ENCODE data around the gene NECTIN1.

The NECTIN1 gene

DNA sequence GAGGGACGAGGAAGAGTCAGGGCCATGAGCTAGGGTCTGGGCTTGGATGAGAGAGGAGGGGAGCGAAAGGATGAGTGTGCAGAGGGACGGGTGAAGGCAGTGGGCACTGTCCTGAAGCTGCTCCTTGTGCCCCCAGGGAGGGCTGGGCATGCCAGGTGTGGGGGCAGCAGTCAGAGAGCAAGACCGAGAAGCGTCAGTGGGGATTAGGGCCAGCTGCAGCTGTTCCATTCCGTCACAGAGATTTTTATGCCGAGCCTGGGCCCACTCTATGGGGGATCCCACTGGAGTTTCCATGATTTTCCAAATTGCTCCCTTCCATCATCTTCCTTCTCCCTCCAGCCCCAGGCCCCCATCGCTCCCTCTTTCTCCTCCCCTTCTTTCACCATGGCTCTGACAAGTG is 93.2 kb downstream of the NECTIN1 start:
- in situ Hi-C loops (cut with HindIII; ENCODE audit: low pct_ligation_motif_present, low sequenced_read_pairs), result no loop called here
- Histone ChIP-seq H3K36me3 (replicated peaks) (no peaks in the 10 kb centered on the region), H3K27me3 (replicated peaks) (peaks cover 6% of the 10 kb centered on the region), H3K4me3 (ENCODE audit: low read depth, low read length) (no peak overlapping the region), H3K27ac (no peak overlapping the region)
- DNase-seq, result no peak
- TF ChIP-seq, protein P1, sequence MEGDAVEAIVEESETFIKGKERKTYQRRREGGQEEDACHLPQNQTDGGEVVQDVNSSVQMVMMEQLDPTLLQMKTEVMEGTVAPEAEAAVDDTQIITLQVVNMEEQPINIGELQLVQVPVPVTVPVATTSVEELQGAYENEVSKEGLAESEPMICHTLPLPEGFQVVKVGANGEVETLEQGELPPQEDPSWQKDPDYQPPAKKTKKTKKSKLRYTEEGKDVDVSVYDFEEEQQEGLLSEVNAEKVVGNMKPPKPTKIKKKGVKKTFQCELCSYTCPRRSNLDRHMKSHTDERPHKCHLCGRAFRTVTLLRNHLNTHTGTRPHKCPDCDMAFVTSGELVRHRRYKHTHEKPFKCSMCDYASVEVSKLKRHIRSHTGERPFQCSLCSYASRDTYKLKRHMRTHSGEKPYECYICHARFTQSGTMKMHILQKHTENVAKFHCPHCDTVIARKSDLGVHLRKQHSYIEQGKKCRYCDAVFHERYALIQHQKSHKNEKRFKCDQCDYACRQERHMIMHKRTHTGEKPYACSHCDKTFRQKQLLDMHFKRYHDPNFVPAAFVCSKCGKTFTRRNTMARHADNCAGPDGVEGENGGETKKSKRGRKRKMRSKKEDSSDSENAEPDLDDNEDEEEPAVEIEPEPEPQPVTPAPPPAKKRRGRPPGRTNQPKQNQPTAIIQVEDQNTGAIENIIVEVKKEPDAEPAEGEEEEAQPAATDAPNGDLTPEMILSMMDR (IDR thresholded peaks at IDR 0.05; ENCODE audit: low read depth, low read length, missing control alignments), result no peak

DNA sequence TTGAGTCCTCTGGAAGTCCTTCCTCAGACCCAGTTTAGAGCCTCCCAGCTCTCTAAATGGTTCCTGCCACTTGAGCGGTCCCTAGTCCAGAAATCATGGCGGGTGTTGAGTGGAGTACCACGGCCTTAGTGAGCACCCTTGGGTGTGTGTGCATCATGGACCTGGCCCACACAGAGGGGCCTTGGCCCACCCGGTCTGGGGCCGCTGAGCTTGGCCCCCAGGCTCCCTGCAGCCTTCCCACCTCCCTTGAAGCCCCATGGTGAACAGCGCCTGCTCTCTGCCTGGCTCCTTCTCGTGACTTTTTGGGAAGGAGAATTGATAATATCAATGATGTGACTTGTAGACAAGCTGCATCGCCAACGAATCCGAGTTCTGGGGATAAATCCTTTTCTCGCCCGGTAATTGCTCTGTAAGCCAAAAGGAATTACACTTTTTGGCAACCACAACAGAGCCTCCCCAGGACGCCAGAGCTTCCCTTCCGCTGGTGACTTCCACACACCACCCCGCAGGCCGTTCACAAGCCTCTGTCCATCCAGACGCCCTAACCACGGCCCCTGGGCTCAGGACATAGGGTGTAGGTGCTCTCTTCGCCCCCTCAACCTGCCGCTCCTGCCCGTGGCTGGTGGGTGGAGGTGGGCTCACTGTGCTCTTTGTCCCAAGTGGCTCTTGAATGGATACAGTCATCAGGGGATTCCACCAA is 93.8 kb downstream of the NECTIN1 start:
- Histone ChIP-seq H3K27me3 (replicated peaks) (peaks cover 6% of the 10 kb centered on the region), H3K27ac (no peak overlapping the region), H3K36me3 (replicated peaks) (no peaks in the 10 kb centered on the region), H3K4me3 (ENCODE audit: low read depth, low read length) (no peak overlapping the region)
- in situ Hi-C loops (cut with HindIII; ENCODE audit: low pct_ligation_motif_present, low sequenced_read_pairs), result no loop called here
- TF ChIP-seq, protein P1 (IDR thresholded peaks at IDR 0.05; ENCODE audit: low read depth, low read length, missing control alignments), result no peak
- no peak for DNase-seq

DNA sequence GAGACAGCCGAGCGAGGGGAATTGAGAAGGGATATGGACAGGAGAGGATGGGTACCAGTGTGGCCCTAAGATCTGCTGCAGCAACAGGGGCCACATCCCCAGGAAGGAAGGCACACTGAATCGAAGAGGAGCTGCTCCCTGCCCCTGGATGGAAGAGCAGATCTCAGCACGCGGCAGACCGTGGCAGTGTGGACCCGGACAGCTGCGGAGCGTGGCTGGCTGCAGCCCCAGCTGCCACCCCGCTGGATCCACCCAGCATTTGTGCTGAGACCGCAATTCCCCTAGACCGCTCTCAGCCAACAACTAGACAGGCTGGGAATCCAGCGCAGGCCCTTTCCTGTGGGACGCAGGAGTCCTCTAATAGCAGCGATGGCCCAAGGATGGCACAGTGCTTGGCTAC is 94.7 kb downstream of the NECTIN1 start:
- TF ChIP-seq, protein P1 (IDR thresholded peaks at IDR 0.05; ENCODE audit: low read depth, low read length, missing control alignments), result no peak
- H3K27me3 ChIP-seq (replicated peaks), result peaks cover under 1% of the 10 kb centered on the region
- no peak overlapping the region for H3K27ac ChIP-seq
- in situ Hi-C loops (cut with HindIII; ENCODE audit: low pct_ligation_motif_present, low sequenced_read_pairs), result no loop called here
- H3K4me3 ChIP-seq (ENCODE audit: low read depth, low read length), result no peak overlapping the region
- no peak for DNase-seq
- no peaks in the 10 kb centered on the region for H3K36me3 ChIP-seq (replicated peaks)

DNA sequence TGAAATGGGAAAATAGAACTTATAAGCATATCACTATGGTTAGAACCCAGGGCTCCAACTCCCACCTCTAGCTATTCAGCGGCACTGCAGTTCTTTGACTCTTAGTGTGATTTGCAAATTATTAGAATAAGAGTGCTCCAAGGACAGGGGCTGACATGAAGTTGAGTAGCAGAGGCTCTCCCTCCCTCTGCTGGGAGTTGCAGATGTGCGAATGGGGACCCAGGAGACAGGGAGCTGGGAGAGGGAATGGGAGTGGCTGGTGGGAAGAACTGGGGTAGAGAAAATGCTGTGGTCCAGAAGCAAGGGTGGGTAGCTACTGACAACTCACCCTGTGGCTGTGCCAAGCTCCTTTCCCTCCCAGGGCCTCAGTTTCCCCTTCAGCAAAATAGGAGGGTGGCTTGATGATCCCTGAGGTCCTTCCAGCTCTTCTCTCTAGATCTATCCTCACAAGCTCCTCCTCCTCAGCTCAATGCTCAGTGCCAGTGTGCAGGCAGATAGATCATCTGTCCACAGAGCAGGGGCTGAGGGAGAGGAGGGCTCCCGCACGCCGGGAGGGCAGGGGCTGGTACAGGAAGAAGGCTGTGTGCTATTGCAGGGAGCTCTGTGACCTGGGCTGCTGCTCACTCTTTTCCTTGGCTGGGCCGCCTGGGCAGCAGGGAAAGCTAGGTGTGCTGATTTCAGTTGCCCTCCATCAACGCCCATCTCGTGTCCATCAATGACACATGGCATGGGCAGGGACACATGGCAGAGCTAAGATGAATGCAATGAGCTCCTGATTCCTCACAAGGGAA is 99.0 kb downstream of the NECTIN1 start:
- TF ChIP-seq, protein P1 (IDR thresholded peaks at IDR 0.05; ENCODE audit: low read depth, low read length, missing control alignments), result no peak
- Histone ChIP-seq H3K27me3 (replicated peaks) (peaks cover 5% of the 10 kb centered on the region), H3K4me3 (ENCODE audit: low read depth, low read length) (no peak overlapping the region), H3K27ac (no peak overlapping the region), H3K36me3 (replicated peaks) (no peaks in the 10 kb centered on the region)
- in situ Hi-C loops (cut with HindIII; ENCODE audit: low pct_ligation_motif_present, low sequenced_read_pairs), result no loop called here
- no peak for DNase-seq

DNA sequence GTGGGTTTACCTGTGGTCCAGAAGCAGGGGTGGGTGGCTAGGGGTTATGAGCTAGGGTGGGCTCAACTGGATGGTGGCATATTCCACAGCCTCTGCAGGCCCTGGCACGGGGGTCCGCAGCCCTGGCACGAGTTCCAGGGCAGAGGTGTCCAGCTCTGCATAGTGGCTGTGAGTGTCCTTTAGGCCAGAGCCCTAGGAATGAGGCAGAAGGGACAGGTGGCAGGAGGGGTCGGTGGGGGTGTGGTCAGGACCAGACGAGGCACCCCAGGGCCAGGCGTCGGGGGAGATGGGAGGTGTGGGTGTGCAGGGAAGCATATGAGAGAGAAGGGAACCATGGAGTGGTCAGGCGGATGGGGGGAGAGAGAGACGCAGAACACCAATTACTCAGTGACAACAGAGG is 99.9 kb downstream of the NECTIN1 start:
- in situ Hi-C loops (cut with HindIII; ENCODE audit: low pct_ligation_motif_present, low sequenced_read_pairs), result no loop called here
- Histone ChIP-seq H3K27ac (no peak overlapping the region), H3K27me3 (replicated peaks) (peaks cover 5% of the 10 kb centered on the region), H3K36me3 (replicated peaks) (no peaks in the 10 kb centered on the region), H3K4me3 (ENCODE audit: low read depth, low read length) (no peak overlapping the region)
- TF ChIP-seq, protein P1 (IDR thresholded peaks at IDR 0.05; ENCODE audit: low read depth, low read length, missing control alignments), result no peak
- no peak for DNase-seq

All from brain microvascular endothelial cell (primary cell).